Karpas-422 (cell line): ENCODE results near the gene MTO1. TPM values are rescaled to one million over a fixed set of nuclear protein-coding genes. Genes with fewer than 3 reads are reported as not detected.

Experiments
- DNase-seq: peaks from one replicate; pipeline ENCODE4 v3.0.0-alpha.2; 2015
- H2AFZ ChIP-seq: fragments of 200-600 bp; sonication (generic); 2 replicates; pipeline ENCODE4 v1.6.1; 2014; ENCODE audit warnings: antibody characterized with exemption, low read length, mixed read lengths
- H3K27ac ChIP-seq: fragments of 200-600 bp; sonication (generic); 2 replicates; pipeline ENCODE4 v1.5.1; 2014; ENCODE audit warnings: mild to moderate bottlenecking, low read length, moderate library complexity
- H3K27me3 ChIP-seq: fragments of 200-600 bp; sonication (generic); 2 replicates; pipeline ENCODE4 v1.6.1; 2014; ENCODE audit warnings: low read length, mixed read lengths
- H3K36me3 ChIP-seq: fragments of 200-600 bp; sonication (generic); 2 replicates; pipeline ENCODE4 v1.6.1; 2014; ENCODE audit warnings: low read length, mixed read lengths; ENCODE audit not compliant: insufficient read depth
- H3K4me1 ChIP-seq: fragments of 200-600 bp; sonication (generic); 2 replicates; pipeline ENCODE4 v1.6.1; 2014; ENCODE audit warnings: mild to moderate bottlenecking, low read length, mixed read lengths
- H3K4me2 ChIP-seq: fragments of 200-600 bp; sonication (generic); 2 replicates; pipeline ENCODE4 v1.6.1; 2014; ENCODE audit warnings: low read length, low read depth, mild to moderate bottlenecking; ENCODE audit not compliant: poor library complexity, severe bottlenecking
- H3K4me3 ChIP-seq: fragments of 200-600 bp; sonication (generic); 2 replicates; pipeline ENCODE4 v1.5.1; 2014; ENCODE audit warnings: mild to moderate bottlenecking, antibody characterized with exemption, low read length, mixed read lengths
- H3K79me2 ChIP-seq: fragments of 200-600 bp; sonication (generic); 2 replicates; pipeline ENCODE4 v1.6.1; 2014; ENCODE audit warnings: mild to moderate bottlenecking, low read length, mixed read lengths
- H3K9ac ChIP-seq: fragments of 200-600 bp; sonication (generic); 2 replicates; pipeline ENCODE4 v1.6.0; 2014; ENCODE audit warnings: low read length
- H3K9me2 ChIP-seq: fragments of 200-600 bp; sonication (generic), shearing (Covaris generic); replicated peaks from 2 replicates; pipeline ENCODE4 v1.6.0; 2014; ENCODE audit warnings: mild to moderate bottlenecking, low read length, moderate library complexity; ENCODE audit not compliant: insufficient read depth
- H3K9me3 ChIP-seq: fragments of 300-700, 200-600 bp; sonication (generic); 2 replicates; pipeline ENCODE4 v1.6.1; 2014; ENCODE audit warnings: low read length, mixed read lengths
- H4K20me1 ChIP-seq: fragments of 200-600 bp; sonication (generic); 2 replicates; pipeline ENCODE4 v1.6.1; 2014; ENCODE audit warnings: mild to moderate bottlenecking, antibody characterized with exemption, low read length, low read depth; ENCODE audit not compliant: insufficient read depth
- total RNA-seq: library from RNA; depleted of rRNA; stranded (reverse); fragments of >200 nt; shearing (Covaris generic); gene quantifications from 2 replicates; pipeline ENCODE4 v1.2.3, GENCODE V29; 2014; ENCODE audit warnings: low replicate concordance; rRNA removed

MTO1 gene, protein sequence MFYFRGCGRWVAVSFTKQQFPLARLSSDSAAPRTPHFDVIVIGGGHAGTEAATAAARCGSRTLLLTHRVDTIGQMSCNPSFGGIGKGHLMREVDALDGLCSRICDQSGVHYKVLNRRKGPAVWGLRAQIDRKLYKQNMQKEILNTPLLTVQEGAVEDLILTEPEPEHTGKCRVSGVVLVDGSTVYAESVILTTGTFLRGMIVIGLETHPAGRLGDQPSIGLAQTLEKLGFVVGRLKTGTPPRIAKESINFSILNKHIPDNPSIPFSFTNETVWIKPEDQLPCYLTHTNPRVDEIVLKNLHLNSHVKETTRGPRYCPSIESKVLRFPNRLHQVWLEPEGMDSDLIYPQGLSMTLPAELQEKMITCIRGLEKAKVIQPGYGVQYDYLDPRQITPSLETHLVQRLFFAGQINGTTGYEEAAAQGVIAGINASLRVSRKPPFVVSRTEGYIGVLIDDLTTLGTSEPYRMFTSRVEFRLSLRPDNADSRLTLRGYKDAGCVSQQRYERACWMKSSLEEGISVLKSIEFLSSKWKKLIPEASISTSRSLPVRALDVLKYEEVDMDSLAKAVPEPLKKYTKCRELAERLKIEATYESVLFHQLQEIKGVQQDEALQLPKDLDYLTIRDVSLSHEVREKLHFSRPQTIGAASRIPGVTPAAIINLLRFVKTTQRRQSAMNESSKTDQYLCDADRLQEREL
- total RNA-seq: 42.9 and 65.9 TPM in 2 replicates

DNA sequence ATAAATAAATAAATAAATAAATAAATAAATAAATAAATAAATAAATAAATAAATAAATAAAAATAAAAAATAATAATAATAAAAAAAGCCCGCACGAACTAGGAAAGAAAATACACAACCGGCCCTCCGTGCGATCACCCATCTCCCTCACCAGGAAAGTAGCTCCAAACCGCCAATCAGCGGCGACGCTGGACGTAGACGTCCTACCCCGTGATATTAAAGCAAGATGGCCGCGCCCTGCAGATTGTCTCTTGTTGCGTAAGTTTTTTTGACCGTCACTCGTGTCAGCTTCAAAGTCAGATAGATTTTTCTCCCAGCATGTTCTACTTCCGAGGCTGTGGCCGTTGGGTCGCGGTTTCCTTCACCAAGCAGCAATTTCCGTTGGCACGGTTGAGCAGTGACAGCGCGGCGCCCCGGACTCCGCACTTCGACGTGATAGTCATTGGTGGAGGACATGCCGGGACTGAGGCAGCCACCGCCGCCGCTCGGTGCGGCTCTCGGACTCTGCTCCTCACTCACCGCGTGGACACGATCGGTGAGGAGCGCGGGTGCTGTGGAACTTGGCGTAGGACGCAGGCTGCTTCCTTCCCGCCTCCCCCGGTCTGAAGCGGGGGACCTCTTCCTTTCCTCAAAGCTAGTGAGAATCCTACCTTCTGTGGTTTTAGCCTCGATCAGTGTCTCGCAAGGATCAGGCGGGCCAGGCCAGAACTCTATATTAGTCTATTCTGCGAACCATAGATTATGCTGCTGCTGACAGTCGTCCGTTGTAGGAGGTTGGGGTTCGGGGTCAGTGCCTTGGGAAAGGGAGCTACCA lies at the start of gene MTO1:
Gene MTO1 (plus strand): TSS at position 201 of the 814 bp plus-strand sequence. CDS start 118 bp downstream, at position 319.
- Histone ChIP-seq H3K36me3 (peaks cover 10% of the 10 kb centered on the region), H4K20me1 (no peaks in the 10 kb centered on the region), H3K9me3 (no peaks in the 10 kb centered on the region), H3K4me1 (peaks cover 27% of the 10 kb centered on the region), H3K4me3 (peak within 1 kb of the TSS; percentile 79), H3K9ac (peak within 1 kb of the TSS; percentile 88), H3K4me2 (peak within 1 kb of the TSS; percentile 94), H3K27me3 (no peaks in the 10 kb centered on the region), H3K79me2 (peaks cover 53% of the 10 kb centered on the region), H2AFZ (peak within 1 kb of the TSS; percentile 31; the same call in 1 of the 2 replicates), H3K9me2 (no peaks in the 10 kb centered on the region), H3K27ac (peak within 1 kb of the TSS; percentile 86)
- DNase-seq: peak; percentile 96

DNA sequence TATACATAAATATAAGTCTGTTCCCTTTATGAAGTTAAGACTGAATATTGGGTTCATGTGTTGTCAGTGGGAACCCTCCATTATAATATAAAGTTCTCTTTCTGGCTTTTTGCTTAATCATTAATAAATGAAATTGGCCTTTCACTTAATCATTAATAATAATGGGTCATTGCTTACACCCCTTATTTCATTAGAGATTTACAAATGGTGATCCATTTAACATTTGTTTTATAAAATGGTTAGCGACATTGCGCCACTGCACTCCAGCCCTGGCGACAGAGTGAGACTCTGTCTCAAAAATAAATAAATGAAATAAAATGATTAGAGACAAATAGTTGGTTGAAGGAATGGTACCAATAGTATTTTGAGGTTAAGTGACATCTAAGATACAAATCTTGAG lies 48.4 kb upstream of the MTO1 start:
- Histone ChIP-seq H3K9me3 (no peaks in the 10 kb centered on the region), H3K9me2 (no peaks in the 10 kb centered on the region), H3K4me3 (no peak overlapping the region), H3K9ac (no peak overlapping the region), H3K36me3 (no peaks in the 10 kb centered on the region; the same call in 1 of the 2 replicates), H4K20me1 (no peaks in the 10 kb centered on the region), H3K27me3 (no peaks in the 10 kb centered on the region), H2AFZ (no peak overlapping the region), H3K4me2 (no peak overlapping the region), H3K79me2 (no peaks in the 10 kb centered on the region), H3K27ac (no peak overlapping the region), H3K4me1 (no peaks in the 10 kb centered on the region)
- DNase-seq: no peak

DNA sequence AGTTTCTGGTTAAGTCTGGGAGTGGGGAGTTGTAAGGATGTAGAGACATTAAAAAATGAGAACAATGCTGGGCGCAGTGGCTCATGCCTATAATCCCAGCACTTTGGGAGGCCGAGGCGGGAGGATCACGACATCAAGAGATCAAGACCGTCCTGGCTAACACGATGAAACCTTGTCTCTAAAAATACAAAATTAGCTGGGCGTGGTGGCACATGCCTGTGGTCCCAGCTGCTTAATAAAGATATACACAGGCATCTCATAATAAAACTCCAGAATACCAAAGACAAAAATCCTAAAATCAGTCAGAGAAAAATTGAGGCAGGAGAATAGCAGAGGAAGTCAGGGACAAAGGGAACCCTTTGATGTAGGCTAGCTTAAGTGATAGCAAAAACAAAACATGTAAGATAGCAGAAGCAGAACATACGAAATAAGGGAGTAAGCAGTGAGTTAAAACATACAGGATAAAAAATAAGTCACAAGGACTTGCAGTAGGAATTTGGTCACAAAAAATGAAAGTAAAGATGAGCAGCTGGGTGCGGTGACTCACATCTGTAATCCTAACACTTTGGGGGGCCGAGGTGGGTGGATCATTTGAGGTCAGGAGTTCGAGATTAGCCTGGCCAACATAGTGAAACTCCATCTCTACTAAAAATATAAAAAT lies 43.3 kb upstream of the MTO1 start:
- DNase-seq: no peak
- Histone ChIP-seq H3K27me3 (no peaks in the 10 kb centered on the region), H3K36me3 (peaks cover 3% of the 10 kb centered on the region; the same call in 1 of the 2 replicates), H3K79me2 (no peaks in the 10 kb centered on the region), H4K20me1 (no peaks in the 10 kb centered on the region), H3K4me3 (no peak overlapping the region), H3K4me1 (no peaks in the 10 kb centered on the region), H3K9me2 (no peaks in the 10 kb centered on the region), H3K9ac (no peak overlapping the region), H3K27ac (no peak overlapping the region), H3K9me3 (no peaks in the 10 kb centered on the region), H2AFZ (no peak overlapping the region), H3K4me2 (no peak overlapping the region)

DNA sequence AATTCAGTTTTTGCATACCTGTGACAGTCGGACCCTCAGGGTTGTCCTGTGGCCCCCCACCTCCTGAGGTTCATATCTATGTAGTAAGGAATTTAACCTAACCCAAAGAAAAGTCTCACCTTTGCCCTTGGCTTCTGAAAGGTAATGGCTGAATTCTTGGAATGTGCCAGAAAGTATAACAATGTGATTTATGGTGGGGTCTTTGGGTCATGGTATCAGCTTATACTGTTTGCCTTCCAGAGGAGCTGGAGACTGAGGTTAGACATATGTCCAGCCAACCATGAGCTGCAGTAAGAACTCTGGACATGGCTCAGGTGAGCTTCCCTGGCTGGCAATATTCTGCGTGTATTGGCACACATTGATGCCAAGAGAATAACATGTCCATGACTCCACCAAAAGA lies 40.0 kb upstream of the MTO1 start:
- no peak overlapping the region for H3K4me3 ChIP-seq
- H3K9ac ChIP-seq: no peak overlapping the region
- H3K9me2 ChIP-seq: no peaks in the 10 kb centered on the region
- H3K9me3 ChIP-seq: no peaks in the 10 kb centered on the region
- no peaks in the 10 kb centered on the region for H3K27me3 ChIP-seq
- H2AFZ ChIP-seq: no peak overlapping the region
- H3K36me3 ChIP-seq: peaks cover 17% of the 10 kb centered on the region
- H3K4me2 ChIP-seq: no peak overlapping the region
- no peaks in the 10 kb centered on the region for H3K79me2 ChIP-seq
- H4K20me1 ChIP-seq: no peaks in the 10 kb centered on the region
- DNase-seq: no peak
- H3K27ac ChIP-seq: no peak overlapping the region
- H3K4me1 ChIP-seq: no peaks in the 10 kb centered on the region

DNA sequence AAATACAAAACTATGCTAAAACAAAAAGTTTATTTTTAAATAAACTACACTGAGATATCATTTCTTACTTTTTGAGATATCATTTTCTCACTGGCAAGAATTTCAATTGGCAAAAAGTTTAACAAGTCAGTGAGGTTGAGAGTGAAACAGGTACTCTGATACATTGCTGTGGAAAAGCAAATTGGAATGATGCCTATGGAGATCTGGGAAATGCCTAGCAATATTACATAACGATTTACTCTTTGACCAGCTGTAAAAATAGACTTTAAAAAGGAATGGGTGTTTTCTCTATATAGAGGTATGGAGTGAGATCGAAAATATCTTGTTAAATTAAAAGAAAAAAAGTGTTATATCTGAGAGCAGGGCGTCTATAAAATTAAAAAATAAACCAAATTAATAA lies 26.3 kb upstream of the MTO1 start:
- no peaks in the 10 kb centered on the region for H3K9me3 ChIP-seq
- peaks cover 18% of the 10 kb centered on the region for H3K36me3 ChIP-seq
- H2AFZ ChIP-seq: no peak overlapping the region
- H3K4me3 ChIP-seq: no peak overlapping the region
- H3K4me1 ChIP-seq: no peaks in the 10 kb centered on the region
- H3K27me3 ChIP-seq: no peaks in the 10 kb centered on the region
- no peak for DNase-seq
- H3K27ac ChIP-seq: no peak overlapping the region
- no peaks in the 10 kb centered on the region for H4K20me1 ChIP-seq
- H3K9me2 ChIP-seq: no peaks in the 10 kb centered on the region
- no peak overlapping the region for H3K4me2 ChIP-seq
- peaks cover 40% of the 10 kb centered on the region for H3K79me2 ChIP-seq
- no peak overlapping the region for H3K9ac ChIP-seq

- H3K4me1 ChIP-seq: no peaks in the 10 kb centered on the region
Observed at GRCh38 chr6:73443555-73443954, 18.0 kb upstream of the MTO1 start.

DNA sequence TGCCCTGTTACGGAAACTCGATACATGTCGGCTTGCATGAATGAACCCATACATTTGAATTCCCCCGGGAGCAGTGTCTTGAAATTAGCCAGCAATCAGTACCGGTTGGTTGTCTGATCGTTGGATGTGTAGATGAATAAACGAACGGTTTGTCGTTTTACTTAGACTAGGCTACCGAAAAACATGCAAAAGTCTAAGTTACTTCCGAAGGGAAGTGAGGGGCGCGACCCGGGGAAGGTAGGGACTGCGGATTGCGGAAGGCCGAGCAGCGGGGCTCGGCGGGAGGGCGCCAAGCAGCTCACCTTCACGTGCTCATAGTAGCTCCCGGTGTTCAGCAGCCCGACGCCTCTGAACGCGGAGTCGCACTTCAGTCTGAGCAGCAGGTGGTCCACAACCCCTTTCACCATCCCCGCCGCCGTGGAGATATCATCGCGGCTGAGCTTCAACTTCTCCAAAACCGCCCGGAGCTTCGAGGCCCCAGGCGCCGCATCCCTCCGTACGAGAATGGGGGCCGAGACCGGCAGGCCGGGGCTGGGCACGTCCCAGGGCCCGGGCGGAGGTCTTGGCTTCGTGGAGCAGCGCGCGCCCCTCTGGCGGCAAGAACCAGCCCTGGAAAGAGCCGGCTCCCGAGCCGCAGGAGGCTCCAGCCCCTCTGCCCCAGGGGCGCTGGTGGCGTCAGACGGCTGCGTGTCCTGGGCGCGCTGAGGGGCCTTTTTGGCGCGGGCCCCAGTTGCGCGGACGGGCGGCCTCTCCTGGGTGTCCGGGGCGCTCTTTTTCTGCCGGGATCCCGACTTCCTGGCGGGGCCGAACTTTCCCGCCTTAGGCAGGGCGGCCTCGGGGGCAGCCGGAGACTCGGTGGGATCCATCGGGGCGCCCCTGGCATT lies 10.1 kb upstream of the MTO1 start:
- Histone ChIP-seq H2AFZ (peak overlapping the region; percentile 89), H4K20me1 (no peaks in the 10 kb centered on the region), H3K9me3 (no peaks in the 10 kb centered on the region), H3K27ac (peak overlapping the region; percentile 83), H3K9ac (peak overlapping the region; percentile 88), H3K4me2 (peak overlapping the region; percentile 95), H3K4me3 (peak overlapping the region; percentile 81), H3K4me1 (peaks cover 29% of the 10 kb centered on the region), H3K36me3 (peaks cover 11% of the 10 kb centered on the region; the same call in 1 of the 2 replicates), H3K9me2 (no peaks in the 10 kb centered on the region), H3K27me3 (no peaks in the 10 kb centered on the region), H3K79me2 (peaks cover 61% of the 10 kb centered on the region)
- DNase-seq: peak; percentile 90

More at GRCh38 chr6:73443555-73443954, 18.0 kb upstream of the MTO1 start:
- Histone ChIP-seq H3K27ac (no peak overlapping the region), H2AFZ (no peak overlapping the region), H3K27me3 (no peaks in the 10 kb centered on the region), H3K4me2 (no peak overlapping the region), H4K20me1 (no peaks in the 10 kb centered on the region), H3K36me3 (peaks cover 17% of the 10 kb centered on the region), H3K79me2 (peaks cover 63% of the 10 kb centered on the region), H3K4me3 (no peak overlapping the region), H3K9ac (no peak overlapping the region), H3K9me2 (no peaks in the 10 kb centered on the region), H3K9me3 (no peaks in the 10 kb centered on the region)
- DNase-seq: no peak
